Left ventricle myocardium inferior (tissue), 1 donor: Measurements from ENCODE around the gene GAK. TPM values are rescaled to one million over a fixed set of nuclear protein-coding genes. Genes with fewer than 3 reads are reported as not detected.

Source experiments
- DNase-seq: peaks from one replicate; pipeline ENCODE4 v3.0.0-alpha.2; 2020
- H3K27ac ChIP-seq: fragments of 200-600 bp; replicated peaks from 2 replicates; pipeline ENCODE4 v1.8.0; 2021
- H3K27me3 ChIP-seq: fragments of 200-600 bp; 2 replicates; pipeline ENCODE4 v1.8.0; 2021; ENCODE audit warnings: low read depth
- H3K36me3 ChIP-seq: fragments of 200-600 bp; 2 replicates; pipeline ENCODE4 v1.8.0; 2021
- H3K4me1 ChIP-seq: fragments of 200-600 bp; 2 replicates; pipeline ENCODE4 v1.8.0; 2021
- H3K4me3 ChIP-seq: fragments of 200-600 bp; 2 replicates; pipeline ENCODE4 v1.8.0; 2021; ENCODE audit warnings: mild to moderate bottlenecking, moderate library complexity
- H3K9me3 ChIP-seq: fragments of 200-600 bp; replicated peaks from 2 replicates; pipeline ENCODE4 v1.8.0; 2021
- CTCF ChIP-seq: fragments of 200-600 bp; IDR thresholded peaks from 2 replicates; pipeline ENCODE4 v1.8.0; 2021; ENCODE audit warnings: antibody characterized with exemption, mild to moderate bottlenecking, borderline replicate concordance
- intact Hi-C: fragments of 100-400 bp; cut with micrococcal nuclease; formaldehyde crosslinking; loops from one replicate; pipeline ENCODE4 v1.11.0; 2022
- total RNA-seq: library from RNA; stranded (reverse); fragmentation: NEBNext Ultra II Directional; extraction: Animal tissue kit (Norgen Biotek cat#: 25700); gene quantifications from one replicate; pipeline ENCODE4 v1.2.1, GENCODE V29; 2021
- donor health status: DM: no; HTN: yes; CAD: no; lungs with severe emphysema.

Gene GAK
- total RNA-seq, 1 donor from 2014 or later, result 25.1 TPM

- intact Hi-C loops, result no loop called here
- no peaks in the 10 kb centered on the region for H3K4me1 ChIP-seq
- H3K36me3 ChIP-seq, result peaks cover 46% of the 10 kb centered on the region
- no peaks in the 10 kb centered on the region for H3K27me3 ChIP-seq
- no peaks in the 10 kb centered on the region for H3K9me3 ChIP-seq
- H3K4me3 ChIP-seq, result no peak overlapping the region
- no peak for TF ChIP-seq CTCF
- H3K27ac ChIP-seq, result no peak overlapping the region
- DNase-seq, result no peak
Observed at GRCh38 chr4:955161-955921, 23.2 kb upstream of the GAK start.

DNA sequence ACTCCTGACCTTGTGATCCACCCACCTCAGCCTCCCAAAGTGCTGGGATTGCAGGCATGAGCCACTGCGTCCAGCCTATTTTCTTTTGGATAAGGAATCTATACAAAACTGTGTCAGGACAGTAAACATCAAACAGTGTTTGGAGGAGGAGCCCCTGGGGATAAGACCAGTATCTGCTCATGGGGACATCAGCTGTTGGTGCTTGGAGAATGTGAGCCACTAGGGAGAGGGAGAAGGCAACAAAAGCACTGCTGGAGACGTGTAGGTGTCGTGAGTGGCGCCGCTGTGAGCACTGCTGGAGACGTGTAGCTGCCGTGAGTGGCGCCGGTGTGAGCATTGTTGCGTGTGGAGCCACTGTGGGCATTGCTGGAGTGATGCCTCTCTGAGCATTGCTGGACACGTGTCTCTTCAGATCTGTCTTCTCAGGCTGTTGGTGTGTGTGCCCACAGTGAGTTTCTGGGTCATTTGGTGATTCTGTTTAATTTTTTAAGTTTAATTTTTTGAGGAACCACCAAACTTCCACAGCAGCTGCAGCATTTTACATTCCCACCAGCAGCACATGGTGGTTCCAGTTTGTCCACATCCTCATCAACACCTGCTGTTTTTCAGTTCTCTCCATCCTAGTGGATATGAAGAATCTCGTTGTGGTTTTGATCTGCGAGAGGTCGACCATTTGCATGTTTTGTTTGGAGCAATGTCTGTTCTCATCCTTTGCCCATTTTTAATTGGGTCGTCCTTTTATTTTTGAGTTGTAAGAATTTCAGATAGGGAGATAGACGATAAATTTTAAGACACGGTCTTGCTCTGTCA, 22.3 kb upstream of the GAK start:
- Histone ChIP-seq H3K4me1 (no peaks in the 10 kb centered on the region), H3K27me3 (no peaks in the 10 kb centered on the region), H3K27ac (no peak overlapping the region), H3K4me3 (no peak overlapping the region), H3K36me3 (peaks cover 46% of the 10 kb centered on the region), H3K9me3 (no peaks in the 10 kb centered on the region)
- no peak for TF ChIP-seq CTCF
- intact Hi-C loops, result no loop called here
- no peak for DNase-seq

DNA sequence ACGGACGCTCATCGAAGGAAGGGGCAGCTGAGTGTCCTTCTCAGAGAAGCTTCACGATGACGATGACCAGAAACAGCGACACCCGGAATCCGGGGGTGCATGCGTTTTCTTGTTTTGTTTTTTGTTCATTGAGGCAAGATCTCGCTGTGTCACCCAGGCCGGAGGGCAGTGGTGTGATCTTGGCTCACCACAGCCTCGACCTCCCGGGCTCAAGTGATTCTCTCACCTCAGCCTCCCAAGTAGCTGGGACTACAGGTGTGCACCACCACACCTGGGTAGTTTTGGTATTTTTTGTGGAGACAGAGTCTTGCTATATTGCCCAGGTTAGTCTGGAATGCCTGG, 21.4 kb upstream of the GAK start:
- Histone ChIP-seq H3K36me3 (peaks cover 45% of the 10 kb centered on the region), H3K4me3 (no peak overlapping the region), H3K27ac (no peak overlapping the region), H3K4me1 (no peaks in the 10 kb centered on the region), H3K27me3 (no peaks in the 10 kb centered on the region), H3K9me3 (no peaks in the 10 kb centered on the region)
- intact Hi-C loops, result no loop called here
- no peak for TF ChIP-seq CTCF
- DNase-seq, result no peak

DNA sequence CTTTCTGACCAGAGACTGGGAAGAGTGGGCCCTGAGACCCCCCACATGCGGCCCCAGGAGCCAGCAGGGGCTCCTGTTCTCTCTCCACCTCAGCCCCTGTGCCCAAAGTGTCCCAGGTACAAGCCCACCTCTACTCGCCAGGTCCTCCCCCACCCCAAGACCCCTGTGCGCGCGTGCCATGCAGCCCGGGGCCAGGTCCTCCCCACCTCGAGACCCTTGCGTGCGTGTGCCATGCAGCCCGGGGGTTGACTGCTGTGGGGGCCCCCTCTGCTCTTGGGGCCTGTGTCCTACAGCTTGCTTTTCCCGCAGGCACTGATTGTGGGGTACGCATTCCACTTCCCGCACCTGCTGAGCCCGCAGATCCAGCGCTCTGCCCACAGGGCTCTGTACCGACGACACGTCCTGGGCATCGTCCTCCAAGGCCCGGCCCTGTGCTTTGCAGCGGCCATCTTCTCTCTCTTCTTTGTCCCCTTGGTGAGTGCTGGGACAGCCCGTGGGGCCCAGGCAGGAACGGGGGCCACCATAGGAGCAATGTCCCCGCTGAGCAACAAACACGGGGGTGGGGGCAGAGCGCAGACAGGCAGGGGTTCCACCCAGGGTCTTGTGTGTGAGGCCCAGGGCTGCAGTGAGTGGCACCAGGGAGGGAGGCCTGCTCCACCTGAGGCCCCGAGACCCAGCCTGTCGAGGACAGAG, 20.9 kb upstream of the GAK start:
- Histone ChIP-seq H3K36me3 (peaks cover 40% of the 10 kb centered on the region), H3K4me1 (peaks cover 3% of the 10 kb centered on the region), H3K9me3 (no peaks in the 10 kb centered on the region), H3K27ac (no peak overlapping the region), H3K4me3 (no peak overlapping the region), H3K27me3 (no peaks in the 10 kb centered on the region)
- intact Hi-C loops, result no loop called here
- TF ChIP-seq CTCF, result no peak
- DNase-seq, result no peak

DNA sequence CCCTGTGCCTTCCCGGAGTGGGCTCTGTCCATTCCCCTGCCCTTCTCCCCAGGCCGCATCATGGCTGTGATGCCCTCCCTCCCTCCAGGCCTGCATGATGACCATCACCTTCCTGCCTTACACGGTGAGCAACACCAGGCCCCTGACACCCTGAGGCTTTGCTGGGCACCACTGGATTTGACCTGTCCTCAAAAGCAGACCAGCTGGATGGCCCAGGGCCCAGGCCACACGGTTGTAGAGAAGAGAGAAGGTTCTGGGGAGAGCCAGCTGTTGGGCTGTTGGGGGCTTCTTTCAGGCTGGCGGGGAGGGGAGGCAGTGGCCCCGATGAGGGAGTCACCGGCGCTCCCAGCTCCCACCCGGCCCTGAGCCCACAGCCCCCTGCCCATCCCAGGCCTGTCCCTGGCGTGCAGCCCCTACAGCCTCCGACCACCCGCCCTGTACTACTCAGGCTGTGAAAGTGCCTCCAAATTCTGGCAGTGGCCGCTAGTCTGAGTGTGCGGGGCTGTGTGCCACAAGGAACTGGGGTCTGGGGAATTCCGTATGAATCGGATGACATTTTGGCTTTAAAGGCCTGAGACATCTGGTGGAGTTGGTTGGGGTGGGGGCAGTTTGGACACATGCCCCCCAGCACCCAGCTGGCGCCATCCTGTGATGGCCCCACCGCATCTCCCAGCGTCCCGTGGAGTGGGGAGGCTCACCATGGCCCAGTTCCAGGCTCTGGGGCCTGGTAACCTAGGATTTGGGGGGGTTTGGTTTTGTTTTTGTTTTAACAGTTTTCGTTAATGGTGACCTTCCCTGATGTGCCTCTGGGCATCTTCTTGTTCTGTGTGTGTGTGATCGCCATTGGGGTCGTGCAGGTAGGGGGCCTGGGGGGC, 19.7 kb upstream of the GAK start:
- no peak for DNase-seq
- no peak overlapping the region for H3K27ac ChIP-seq
- TF ChIP-seq CTCF, result no peak
- no peak overlapping the region for H3K4me3 ChIP-seq
- intact Hi-C loops, result no loop called here
- H3K27me3 ChIP-seq, result no peaks in the 10 kb centered on the region
- peaks cover 35% of the 10 kb centered on the region for H3K36me3 ChIP-seq
- peaks cover 7% of the 10 kb centered on the region for H3K4me1 ChIP-seq
- H3K9me3 ChIP-seq, result no peaks in the 10 kb centered on the region
